Measurements from ENCODE around the gene HBM.
"Not testable (repeated sequence)": the region's sequence is repeated elsewhere in the genome, so short reads cannot be mapped to it uniquely, and the experiment has no call there.

HBM gene

GRCh38 chr16:187330-187729 is 21.6 kb downstream of the HBM start:
- DNase-seq: no peak

GRCh38 chr16:188674-189073 is 22.9 kb downstream of the HBM start:
- no peak for DNase-seq

GRCh38 chr16:189604-190186 is 23.9 kb downstream of the HBM start:
- DNase-seq: no peak

DNA sequence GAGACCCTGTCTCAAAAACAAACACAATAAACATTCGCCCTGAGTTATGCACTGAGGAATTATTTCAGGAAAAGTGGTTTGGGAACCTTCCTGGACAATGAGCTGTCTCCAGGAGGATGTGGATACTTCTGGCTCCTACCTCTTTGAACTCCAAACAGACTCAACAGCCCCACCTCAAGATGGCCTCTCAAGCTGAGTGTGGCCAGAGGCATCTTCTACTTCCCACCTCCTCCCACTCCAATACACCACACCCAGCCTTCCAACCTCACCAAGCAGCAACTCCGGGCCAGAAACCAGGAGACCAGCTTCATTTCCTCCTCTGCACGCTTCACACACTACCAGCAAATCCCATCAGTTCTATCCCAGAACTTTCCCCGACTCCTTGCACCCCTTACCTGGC is 26.1 kb downstream of the HBM start:
- DNase-seq: no peak

- DNase-seq: no peak
Observed at GRCh38 chr16:192686-193085, 26.9 kb downstream of the HBM start.

- no peak for DNase-seq
Observed at GRCh38 chr16:193441-193840, 27.7 kb downstream of the HBM start.

DNA sequence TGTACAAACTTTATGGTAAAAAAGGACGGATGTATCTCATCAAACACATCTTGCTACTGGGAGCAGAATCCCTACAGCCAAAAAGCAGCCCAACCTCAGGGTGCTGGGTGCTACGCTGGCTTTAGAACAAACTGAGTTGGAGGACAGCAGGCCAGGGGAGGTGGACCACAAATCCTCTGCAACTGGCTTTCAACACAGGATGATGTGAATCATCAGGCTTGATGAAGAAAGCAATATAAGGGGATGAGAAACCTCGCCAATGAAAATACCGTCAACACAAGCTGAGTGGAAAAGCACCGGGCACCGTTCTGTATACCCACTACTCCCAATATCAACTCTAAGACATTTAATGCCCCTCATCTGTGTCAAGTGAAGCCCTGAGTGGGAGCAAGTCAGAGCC is 28.7 kb downstream of the HBM start:
- DNase-seq: no peak

DNA sequence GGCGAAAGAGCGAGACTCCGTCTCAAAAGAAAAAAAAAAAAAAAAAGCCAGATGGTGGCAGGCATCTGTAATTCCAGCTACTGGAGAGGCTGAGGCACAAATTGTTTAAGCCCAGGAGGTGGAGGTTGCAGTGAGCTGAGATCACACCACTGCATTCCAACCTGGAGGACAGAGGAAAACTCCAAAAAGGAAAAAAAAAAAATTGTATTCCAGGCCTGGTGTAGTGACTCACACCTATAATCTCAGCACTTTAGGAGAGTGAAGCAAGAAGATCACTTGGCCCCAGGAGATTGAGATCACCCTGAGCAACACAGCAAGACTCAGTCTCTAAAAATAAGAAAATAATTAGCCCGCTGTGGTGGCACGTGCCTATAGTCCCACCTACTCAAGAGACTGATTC is 34.6 kb downstream of the HBM start:
- no peak for DNase-seq

GRCh38 chr16:203246-203645 is 37.5 kb downstream of the HBM start:
- no peak for DNase-seq

DNA sequence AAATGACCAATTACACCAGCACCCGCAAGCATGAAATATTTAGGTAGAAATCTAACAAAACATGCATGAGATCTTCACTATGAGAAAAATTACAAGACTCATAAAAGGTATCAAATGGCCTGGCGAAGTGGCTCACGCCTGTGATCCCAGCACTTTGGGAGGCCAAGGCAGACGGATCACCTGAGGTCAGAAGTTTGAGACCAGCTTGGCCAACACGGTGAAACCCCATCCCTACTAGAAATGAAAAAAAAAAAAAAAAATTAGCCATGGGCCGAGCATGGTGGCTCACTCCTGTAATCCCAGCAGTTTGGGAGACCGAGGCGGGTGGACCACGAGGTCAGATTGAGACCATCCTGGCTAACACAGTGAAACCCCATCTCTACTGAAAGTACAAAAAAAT is 38.3 kb downstream of the HBM start:
- not testable (repeated sequence) for DNase-seq

DNA sequence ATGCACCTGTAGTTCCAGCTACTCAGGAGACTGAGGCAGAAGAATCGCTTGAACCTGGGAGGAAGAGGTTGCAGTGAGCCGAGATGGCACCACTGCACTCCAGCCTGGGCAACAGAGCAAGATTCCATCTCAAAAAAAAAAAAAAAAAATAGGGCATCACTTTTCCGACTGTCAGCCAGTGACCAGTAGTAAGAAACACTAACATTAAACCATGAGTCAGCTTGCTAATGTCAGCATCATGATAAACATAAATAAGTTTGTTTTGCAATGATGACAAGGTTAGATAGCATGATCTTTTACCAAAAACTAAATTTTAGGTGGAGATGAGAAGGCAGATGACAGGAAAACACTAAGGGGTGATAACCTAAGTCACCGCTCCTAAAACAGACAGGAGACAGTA is 43.6 kb downstream of the HBM start:
- DNase-seq: not testable (repeated sequence)

DNA sequence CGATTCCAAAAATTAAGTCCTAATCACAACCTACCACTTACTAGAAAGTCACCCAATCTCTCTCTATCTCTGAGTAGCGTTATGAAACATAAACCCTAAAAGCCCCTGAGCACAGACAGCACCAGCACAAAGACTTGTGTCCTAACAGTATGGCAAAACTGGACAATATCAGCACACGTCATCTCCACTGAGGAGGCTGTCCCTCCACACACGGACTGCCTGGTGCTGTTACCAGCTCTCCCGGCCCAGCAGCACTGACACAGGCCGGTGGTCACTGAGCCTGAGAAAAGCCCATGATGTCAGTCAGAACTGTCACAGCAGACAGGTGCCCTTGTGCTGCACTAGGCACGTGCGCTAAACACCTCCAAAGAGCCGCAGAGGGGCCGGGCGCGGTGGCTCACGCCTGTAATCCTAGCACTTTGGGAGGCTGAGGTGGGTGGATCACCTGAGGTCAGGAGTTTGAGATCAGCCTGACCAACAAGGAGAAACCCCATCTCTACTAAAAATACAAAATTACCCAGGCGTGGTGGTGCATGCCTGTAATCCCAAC is 45.9 kb downstream of the HBM start:
- not testable (repeated sequence) for DNase-seq

DNA sequence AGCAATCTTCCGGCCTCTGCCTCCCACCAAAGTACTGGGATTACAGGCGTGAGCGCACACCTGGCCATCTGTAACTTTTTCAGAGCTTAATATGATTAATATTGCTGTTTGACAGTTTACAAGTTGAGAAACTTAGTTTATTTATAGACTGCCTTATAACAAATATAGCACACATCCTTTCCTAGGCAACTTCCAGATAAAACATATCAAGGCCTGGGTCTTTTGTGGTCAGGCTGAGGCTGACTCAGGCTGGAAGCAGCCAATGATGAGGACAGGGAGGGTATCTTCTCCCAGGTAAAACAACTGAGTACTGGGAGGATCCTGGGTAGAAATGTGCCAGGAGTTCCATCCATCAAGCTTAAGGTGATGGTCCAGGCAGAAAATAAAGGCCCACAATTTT is 47.2 kb downstream of the HBM start:
- DNase-seq: no peak
